Cerebellar cortex (tissue), 1 donor: ENCODE data around the gene LSMEM2.
"Not testable (repeated sequence)": the region's sequence is repeated elsewhere in the genome, so short reads cannot be mapped to it uniquely, and the experiment has no call there.

Source experiments
- DNase-seq: peaks from one replicate; pipeline ENCODE4 v3.0.0-alpha.2; 2015; ENCODE audit warnings: low spot score

LSMEM2 gene

DNA sequence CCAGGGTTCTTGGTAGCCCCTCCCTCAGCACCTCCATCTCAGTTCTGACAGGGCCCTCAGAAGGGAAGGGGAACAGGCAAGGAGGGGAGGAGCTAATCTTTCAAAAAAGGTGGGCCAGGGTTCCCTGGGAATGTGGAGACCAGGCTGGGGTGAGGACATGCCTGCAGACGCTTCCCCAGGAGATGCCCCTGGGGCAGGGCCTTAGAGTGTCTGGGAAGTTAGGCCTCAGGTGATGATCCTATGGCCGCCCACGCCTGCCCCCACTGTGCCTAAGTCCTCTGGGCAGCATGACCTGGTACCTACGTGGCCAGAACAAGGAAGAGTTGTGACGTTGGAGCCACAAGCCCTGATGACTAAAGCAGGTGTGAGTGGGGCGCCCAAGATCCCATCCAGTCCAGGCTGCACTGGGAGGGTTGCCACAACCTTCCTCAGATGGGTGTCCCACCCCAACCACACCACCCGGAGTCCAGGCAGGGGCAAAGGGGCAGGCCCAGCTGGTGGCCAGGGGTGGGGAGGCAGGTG, 13.9 kb upstream of the LSMEM2 start:
- DNase-seq = no peak

DNA sequence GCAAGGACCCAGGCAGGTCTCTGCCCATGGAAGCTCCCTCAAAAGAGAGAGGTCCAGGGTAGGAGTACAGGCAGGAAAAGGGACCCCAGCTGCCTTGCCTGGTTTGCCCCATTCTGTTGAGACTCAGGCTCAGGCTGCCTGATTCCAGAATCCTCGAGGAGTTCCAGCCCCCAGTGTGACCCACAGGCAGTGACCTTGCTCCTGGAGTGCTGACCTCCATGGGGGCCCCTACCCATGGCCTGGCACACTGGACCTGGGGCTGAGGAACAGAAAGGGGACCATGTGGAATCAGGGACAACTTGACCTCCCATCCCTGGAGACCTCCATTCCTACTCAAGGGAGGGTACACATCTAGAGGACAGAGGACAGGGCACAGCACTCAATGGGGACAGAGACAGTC, 13.3 kb upstream of the LSMEM2 start:
- DNase-seq = no peak

DNA sequence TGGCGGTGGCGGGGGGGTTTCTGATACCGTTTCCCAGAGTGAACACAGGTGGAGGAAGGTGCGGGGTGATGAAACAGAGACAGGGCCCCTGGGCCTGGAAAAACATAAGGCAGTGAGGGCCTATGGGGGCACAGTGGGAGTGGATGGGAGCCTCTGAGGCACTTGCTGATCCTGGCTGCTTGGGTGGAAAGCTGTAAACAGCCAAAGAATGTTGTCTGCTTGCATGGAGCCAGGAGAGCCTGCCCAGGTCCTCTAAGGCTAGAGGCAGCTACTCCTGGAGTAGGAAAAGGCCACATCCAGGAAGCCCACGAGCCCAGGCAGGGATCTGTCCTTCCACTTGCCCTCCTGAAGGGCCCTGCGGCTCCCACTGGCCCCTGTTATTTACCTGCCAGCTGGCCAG, 12.9 kb upstream of the LSMEM2 start:
- DNase-seq = no peak

DNA sequence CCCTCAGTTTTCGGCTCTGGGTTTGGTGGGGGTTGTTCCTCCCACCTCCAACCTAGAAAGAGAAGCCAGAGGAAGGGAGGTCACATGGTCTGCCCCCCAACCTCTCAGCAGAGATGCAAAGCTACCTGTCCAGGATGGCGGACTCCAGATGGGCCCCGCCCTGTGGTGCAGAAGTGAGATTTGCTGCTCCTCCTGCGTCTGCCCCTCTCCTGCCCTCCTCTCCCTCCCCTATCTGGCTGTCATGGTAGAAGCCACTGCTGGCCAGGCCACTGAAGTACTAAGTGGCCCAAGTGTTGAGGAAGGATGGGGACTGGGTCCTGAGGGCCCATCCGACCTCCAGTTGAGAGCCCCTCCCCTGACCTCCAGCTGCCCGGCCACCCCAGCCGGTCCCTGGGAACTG, 12.1 kb upstream of the LSMEM2 start:
- no peak for DNase-seq

DNA sequence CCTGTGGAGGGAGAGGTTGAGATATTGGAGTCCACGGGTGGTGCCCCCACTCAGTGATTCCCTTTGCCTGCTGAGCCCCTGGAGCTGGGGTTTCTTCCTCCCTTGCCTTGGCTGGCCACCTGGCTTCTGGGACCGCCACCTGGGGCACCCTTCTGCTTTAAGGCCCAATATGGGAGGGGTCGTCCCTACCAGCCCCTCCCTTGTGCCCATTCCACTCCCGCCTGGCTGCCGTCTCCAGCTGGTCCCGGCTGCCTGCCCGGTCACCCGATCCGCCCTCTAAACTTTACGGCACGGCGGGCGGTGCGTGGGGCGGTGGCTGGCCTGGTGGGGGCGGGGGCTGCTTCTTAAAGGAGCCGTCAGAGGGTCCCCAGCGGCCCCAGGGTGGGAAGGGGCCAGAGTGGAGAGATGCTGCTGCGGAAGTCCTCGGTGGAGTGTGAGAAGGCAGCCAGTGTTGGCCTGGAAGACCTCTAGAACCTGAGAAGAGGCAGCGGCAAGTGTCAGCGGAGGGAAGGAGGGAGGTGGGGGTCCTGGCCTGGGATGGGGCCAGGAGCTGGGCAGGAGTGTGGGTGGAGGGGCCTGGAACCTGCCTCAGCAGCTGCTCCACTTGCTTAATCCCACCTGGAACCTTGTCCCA, 11.5 kb upstream of the LSMEM2 start:
- DNase-seq = no peak

DNA sequence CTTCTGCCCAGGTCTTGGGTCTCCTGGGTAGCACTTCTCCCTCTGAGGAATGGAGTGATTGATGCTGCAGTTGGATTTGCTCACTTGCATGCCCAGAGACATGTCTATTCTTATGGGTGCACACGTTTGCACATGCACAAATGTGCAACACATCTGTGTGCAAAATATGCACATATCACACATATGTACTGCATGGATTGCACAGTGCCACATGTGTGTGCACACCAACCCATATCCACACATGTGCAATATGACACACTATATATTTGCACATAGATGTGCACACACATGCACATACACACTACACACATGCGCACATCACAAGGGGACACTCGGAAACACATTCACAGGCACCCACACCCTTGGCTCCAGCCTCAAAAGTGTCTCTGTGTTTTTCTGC, 10.6 kb upstream of the LSMEM2 start:
- no peak for DNase-seq

DNA sequence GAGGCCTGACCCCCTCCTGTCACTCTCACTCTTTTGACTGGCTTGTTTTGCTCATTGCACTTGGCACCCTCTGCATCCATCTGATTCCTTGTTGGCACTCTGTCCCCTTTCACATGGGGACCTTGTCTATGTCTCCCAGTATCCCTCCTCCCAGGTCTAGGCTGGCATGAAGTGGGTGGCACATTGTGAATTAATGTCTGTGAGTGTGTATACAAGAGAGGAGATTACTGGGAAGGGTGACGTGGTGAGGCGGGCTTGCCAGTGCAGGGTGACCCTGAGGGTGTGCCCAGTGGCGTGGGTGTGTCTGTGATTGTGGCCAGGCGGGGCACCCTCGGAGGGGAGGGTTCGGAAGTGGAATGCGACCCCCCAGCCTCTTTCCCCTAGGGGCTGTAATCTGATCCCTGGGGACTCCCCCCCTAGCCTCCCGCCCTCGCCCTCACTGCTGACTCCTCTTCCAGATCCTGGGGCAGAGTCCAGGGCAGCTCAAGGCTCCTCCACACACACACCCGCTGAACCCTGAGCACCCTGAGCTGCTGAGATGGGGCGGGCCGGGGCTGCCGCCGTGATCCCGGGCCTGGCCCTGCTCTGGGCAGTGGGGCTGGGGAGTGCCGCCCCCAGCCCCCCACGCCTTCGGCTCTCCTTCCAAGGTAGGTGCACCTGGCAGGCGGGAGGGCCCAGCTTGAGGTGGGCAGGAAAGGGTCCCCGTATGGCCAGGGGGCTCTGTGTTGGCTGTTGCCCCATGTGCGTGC, 10.0 kb upstream of the LSMEM2 start, which contains the start of gene SEMA3B:
Gene SEMA3B (plus strand): TSS at position 445 of the 749 bp plus-strand sequence. CDS start 94 bp downstream, at position 539.
- no peak for DNase-seq

DNA sequence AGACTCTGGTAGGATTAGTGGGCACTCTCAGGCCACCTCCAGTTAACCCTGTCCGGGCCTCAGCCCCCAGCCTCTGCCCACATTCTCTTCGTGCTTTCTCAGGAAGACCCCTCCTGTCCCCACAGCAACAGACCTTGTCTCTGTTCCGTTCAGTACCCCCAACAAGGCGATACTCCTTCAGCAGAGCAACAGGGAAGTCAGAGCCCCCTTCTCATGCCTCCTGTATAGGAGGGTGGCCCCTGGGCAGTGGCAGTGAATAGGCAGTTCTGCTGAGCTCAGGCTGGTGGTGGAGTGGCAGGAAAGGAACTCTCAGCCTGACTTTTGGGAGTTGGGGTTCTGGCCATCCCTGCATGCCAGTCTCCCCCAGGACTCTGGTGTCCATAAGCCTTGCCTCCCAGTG, 9.4 kb upstream of the LSMEM2 start:
- no peak for DNase-seq

DNA sequence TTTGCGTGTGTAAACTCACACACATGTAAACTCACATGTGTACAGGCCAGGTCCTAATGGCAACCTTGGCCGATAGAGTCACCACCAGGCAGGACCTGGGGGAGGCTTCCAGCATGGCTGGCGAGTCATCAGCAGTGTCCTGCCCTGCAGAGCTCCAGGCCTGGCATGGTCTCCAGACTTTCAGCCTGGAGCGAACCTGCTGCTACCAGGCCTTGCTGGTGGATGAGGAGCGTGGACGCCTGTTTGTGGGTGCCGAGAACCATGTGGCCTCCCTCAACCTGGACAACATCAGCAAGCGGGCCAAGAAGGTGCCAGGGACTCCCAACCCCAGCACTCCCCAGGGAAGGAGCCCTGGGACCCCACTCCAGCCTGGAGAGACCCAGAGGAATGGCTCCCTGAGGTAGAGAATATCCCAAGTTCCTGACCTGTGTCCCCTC, 8.9 kb upstream of the LSMEM2 start:
- no peak for DNase-seq

DNA sequence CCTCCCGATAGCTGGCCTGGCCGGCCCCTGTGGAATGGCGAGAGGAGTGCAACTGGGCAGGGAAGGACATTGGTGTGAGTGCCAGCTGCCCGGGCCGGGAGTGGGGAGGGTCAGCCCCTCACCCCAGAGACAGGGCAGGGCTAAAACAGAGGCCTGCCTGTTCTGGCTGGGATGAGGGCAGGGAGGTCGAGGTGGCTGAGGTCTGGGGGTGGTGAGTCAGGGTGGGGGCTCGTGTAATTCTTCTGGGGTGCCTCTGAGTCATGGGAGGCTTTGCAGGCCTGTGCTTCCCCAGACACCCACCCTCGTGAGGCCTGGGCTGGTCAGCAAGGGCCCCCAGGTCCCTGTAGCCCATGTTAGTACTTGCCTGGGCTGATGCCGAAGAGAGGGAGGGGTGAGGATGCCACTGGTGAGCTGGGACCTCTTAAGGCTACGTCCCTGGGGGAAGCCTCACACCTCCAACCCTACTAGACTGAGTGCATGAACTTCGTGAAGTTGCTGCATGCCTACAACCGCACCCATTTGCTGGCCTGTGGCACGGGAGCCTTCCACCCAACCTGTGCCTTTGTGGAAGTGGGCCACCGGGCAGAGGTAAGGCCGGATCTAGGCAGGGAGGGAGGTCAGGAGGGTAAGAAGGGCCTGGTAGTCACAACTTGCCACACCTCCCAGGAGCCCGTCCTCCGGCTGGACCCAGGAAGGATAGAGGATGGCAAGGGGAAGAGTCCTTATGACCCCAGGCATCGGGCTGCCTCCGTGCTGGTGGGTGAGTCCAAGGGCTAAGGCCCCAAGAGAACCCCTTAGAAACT, 8.3 kb upstream of the LSMEM2 start:
- DNase-seq = no peak

DNA sequence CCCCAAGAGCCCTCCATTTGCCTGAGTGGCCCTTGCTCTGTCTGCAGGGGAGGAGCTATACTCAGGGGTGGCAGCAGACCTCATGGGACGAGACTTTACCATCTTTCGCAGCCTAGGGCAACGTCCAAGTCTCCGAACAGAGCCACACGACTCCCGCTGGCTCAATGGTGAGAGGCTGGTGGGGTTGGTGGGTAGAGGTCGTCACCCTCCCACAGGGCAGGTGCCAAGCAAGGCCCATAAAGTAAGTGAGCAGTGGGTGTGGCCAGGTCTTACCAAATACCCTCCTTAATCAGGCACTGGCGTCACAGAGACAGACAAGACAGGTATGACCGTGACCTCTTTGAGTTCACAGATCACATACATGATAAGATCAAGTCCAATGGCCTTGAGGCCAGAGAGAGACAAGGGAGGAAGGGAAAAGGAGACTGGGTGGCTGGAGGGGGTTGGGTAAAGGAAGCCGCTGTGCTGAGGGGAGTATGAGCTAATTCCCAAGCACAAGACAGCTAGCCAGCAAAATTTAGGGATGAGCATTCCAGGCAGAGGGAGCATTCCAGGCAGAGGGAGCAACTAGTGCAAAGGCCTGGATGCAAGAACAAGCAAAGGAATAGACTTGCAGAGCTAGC, 7.5 kb upstream of the LSMEM2 start:
- no peak for DNase-seq

DNA sequence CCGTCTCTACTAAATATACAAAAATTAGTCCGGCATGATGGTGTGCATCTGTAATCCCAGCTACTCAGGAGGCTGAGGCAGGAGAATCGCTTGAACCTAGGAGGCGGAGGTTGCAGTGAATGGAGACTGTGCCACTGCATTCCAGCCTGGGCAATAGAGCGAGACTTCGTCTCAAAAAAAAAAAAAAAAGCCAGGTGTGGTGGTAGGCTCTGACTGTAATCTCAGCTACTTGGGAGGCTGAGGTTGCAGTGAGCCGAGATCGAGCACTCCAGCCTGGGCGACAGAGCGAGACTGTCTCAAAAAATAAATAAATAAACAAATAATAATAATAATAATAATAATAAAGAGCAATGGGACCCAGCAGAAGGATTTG, 6.4 kb upstream of the LSMEM2 start:
- DNase-seq = not testable (repeated sequence)

DNA sequence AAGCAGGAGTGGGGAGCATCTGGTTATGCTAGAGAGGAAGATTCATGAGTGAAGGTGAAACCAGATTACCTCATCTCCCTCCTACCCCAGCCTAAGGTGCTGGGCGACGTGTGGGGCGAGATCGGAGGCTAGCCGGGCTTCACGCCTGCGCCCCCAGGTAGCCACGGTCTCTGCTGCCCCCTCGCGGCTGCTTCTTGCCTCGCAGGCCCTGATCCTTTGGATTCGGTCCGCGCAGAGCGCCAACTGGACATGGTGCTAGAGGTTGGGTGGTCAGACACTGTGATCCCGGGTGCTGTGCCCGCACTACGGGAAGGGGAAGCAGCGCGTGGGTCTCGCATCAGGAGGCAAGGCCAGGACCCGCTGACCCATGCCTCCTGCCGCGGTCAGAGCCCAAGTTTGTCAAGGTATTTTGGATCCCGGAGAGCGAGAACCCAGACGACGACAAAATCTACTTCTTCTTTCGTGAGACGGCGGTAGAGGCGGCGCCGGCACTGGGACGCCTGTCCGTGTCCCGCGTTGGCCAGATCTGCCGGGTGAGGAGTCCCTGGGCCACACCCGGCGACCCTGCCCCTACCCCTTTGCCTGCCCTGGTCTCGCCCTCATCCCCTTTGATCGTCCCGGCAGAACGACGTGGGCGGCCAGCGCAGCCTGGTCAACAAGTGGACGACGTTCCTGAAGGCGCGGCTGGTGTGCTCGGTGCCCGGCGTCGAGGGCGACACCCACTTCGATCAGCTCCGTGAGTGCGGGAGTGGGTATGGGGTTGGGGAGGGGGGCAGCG, 5.8 kb upstream of the LSMEM2 start:
- peak; percentile 83 for DNase-seq

DNA sequence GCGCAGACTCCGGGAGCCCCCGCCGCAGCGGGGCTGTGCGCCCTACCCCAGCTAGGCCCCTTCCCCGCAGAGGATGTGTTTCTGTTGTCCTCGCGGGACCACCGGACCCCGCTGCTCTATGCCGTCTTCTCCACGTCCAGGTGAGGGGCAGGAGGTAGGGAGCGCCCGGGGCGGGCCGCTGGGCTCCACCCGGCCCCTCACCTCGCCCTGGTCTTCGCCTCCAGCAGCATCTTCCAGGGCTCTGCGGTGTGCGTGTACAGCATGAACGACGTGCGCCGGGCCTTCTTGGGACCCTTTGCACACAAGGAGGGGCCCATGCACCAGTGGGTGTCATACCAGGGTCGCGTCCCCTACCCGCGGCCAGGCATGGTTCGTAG, 5.2 kb upstream of the LSMEM2 start:
- no peak for DNase-seq

DNA sequence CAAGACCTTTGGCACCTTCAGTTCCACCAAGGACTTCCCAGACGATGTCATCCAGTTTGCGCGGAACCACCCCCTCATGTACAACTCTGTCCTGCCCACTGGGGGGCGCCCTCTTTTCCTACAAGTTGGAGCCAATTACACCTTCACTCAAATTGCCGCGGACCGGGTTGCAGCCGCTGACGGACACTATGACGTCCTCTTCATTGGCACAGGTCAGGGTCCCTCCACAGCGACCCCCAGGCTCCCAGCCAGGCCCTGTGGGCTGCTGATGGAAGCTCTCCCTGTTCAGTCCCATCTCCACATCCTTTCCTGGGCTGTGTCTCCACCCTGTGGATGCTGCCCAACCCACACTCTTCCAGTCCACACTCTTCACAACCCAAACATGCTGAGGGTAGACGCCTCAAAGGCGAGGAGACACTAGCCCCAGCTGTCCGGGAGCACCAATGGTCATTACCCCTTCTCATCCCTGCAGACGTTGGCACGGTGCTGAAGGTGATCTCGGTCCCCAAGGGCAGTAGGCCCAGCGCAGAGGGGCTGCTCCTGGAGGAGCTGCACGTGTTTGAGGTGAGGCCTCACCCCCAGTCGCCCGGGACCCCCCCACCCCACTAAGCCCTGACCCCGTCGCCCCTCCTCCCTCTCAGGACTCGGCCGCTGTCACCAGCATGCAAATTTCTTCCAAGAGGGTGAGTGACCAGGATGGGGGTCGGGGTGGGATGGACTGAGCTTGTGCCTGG, 4.3 kb upstream of the LSMEM2 start:
- peak; percentile 68 for DNase-seq

DNA sequence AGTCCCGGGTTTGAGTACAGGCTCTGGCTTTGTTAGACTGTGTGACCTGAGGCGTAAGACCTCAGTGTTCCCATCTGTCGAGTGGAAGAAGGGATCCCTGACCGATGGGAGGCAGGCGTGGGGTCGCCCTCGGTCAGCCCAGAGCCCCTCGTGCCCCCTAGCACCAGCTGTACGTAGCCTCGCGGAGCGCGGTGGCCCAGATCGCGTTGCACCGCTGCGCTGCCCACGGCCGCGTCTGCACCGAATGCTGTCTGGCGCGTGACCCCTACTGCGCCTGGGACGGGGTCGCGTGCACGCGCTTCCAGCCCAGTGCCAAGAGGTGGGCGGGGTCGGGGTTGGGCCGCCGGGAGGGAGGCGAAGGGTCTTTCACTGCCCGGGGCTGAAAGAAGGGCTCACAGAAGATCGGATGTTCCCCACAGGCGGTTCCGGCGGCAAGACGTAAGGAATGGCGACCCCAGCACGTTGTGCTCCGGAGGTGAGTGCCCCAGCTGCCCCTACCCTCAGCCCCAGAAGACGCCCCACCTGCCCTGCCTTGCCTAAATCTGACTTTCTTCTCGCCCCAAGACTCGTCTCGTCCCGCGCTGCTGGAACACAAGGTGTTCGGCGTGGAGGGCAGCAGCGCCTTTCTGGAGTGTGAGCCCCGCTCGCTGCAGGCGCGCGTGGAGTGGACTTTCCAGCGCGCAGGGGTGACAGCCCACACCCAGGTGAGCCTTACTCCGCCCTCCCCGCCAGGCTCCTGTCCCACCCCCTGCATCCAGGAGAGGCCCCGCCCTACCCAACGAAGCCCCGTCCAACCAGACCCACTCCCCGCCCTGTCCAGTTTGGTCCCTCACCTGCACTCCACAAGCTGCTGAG, 3.5 kb upstream of the LSMEM2 start:
- DNase-seq = no peak

DNA sequence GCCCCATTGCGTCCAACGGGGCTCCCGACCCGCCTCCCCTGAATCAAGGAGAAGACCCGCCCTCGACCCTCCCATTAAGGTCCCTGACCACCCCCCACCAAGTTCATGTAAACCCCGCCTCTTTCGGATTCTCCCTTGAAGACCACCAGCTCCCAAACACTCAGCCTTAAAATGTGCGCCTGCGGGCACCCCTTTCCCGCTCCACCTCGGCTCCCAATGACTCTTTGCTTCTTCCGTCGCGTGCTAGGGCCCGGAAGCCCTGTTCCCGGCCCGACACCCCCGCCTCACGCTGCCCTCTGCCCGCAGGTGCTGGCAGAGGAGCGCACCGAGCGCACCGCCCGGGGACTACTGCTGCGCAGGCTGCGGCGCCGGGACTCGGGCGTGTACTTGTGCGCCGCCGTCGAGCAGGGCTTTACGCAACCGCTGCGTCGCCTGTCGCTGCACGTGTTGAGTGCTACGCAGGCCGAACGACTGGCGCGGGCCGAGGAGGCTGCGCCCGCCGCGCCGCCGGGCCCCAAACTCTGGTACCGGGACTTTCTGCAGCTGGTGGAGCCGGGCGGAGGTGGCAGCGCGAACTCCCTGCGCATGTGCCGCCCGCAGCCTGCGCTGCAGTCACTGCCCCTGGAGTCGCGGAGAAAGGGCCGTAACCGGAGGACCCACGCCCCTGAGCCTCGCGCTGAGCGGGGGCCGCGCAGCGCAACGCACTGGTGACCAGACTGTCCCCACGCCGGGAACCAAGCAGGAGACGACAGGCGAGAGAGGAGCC, 2.7 kb upstream of the LSMEM2 start:
- DNase-seq = no peak

DNA sequence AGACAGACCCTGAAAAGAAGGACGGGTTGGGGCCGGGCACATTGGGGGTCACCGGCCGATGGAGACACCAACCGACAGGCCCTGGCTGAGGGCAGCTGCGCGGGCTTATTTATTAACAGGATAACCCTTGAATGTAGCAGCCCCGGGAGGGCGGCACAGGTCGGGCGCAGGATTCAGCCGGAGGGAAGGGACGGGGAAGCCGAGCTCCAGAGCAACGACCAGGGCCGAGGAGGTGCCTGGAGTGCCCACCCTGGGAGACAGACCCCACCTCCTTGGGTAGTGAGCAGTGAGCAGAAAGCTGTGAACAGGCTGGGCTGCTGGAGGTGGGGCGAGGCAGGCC, 2.2 kb upstream of the LSMEM2 start:
- no peak for DNase-seq
